ENCODE measurements around the gene NOS1AP. TPM values are rescaled to one million over a fixed set of nuclear protein-coding genes. Genes with fewer than 3 reads are reported as not detected.

The NOS1AP gene
- total RNA-seq, 1 experiment from 2014 or later: 9.9 TPM

DNA sequence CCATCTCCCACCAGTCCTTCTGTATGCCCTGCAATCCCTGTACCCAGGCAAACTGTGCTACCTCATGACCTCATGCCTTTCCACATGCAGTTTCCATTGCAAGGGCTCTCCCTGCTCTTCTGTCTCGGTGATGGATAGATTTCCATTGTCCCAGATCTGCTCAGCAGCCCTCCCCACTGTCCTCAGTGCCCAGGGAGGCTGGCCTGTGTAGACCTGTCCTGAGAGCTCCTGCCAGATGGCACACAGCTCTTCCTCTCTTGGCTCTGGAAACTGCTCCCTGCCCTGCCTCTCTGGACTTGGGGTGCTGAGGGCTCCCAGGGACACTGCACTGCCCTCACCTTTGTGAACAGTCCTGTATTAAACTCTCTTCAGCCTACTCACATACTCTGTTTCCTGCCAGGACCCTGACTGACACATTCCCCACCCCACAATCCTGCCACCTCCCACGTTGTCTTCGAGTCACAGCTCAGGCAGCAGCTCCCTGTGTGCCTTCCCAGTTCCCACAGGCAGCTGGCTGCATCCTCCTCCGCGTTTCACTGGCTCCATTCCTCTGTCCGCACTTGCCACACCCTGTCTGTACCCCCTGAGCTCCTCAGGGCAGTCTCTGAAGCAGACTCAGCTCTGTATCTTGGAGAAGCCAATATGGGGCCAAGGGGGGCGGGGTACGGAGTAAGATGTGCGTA lies 250.1 kb downstream of the NOS1AP start:
- BruUV-seq (replicated peaks): no TSS peak
- DNase-seq: no peak
- Mint-ChIP-seq H3K27ac (ENCODE audit: unreplicated experiment) (no peak overlapping the region), H3K4me3 (ENCODE audit: low read depth, unreplicated experiment) (no peak overlapping the region), H3K27me3 (ENCODE audit: unreplicated experiment) (no peaks in the 10 kb centered on the region), H3K4me1 (ENCODE audit: low read depth, unreplicated experiment) (peaks cover 31% of the 10 kb centered on the region), H3K9me3 (ENCODE audit: low read depth, unreplicated experiment) (no peaks in the 10 kb centered on the region), H3K36me3 (ENCODE audit: insufficient read depth, unreplicated experiment) (no peaks in the 10 kb centered on the region)
- intact Hi-C loops (cut with micrococcal nuclease; ENCODE audit: unreplicated experiment): no loop called here
- CTCF ChIA-PET: interaction anchor here (0.6 kb wide), 1 partner anchor 230 kb away, joined by 5 read pairs; no protein-coding TSS in a partner anchor
- no peak for TF ChIP-seq CTCF (IDR thresholded peaks at IDR 0.05; ENCODE audit: unreplicated experiment)

DNA sequence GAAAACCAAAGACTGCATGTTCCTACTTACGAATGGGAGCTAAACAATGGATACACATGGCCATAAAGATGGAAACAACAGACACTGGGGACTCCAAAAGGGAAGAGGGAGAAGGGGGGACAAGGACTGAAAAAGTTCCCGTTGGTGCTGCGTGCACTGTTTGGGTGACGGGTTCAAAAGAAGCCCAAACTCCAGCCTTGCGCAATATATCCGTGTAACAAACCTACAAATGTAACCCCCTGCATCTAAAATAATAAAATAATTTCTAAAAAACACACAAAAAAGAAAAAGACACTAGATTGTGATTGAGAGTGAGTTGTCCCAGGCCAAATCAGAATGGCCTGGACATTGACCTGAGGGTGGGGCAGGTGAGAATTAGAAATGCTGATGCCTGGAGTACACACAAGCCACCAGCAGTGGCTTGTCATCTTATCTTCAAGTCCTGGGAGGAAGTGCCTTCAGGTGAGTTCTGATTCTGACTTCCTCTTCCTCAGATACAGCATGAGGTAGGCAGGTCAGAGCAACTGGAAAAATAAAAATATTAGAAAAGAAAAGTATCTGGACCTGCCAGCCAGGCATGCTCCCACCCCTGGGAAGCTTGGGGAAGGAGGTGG lies 252.4 kb downstream of the NOS1AP start:
- H3K9me3 Mint-ChIP-seq (ENCODE audit: low read depth, unreplicated experiment): no peaks in the 10 kb centered on the region
- H3K4me1 Mint-ChIP-seq (ENCODE audit: low read depth, unreplicated experiment): peaks cover 33% of the 10 kb centered on the region
- BruUV-seq (replicated peaks): no TSS peak
- no peak for TF ChIP-seq CTCF (IDR thresholded peaks at IDR 0.05; ENCODE audit: unreplicated experiment)
- intact Hi-C loops (cut with micrococcal nuclease; ENCODE audit: unreplicated experiment): no loop called here
- no peaks in the 10 kb centered on the region for H3K27me3 Mint-ChIP-seq (ENCODE audit: unreplicated experiment)
- H3K4me3 Mint-ChIP-seq (ENCODE audit: low read depth, unreplicated experiment): no peak overlapping the region
- H3K27ac Mint-ChIP-seq (ENCODE audit: unreplicated experiment): no peak overlapping the region
- DNase-seq: no peak
- H3K36me3 Mint-ChIP-seq (ENCODE audit: insufficient read depth, unreplicated experiment): no peaks in the 10 kb centered on the region
- CTCF ChIA-PET: no interaction called here

DNA sequence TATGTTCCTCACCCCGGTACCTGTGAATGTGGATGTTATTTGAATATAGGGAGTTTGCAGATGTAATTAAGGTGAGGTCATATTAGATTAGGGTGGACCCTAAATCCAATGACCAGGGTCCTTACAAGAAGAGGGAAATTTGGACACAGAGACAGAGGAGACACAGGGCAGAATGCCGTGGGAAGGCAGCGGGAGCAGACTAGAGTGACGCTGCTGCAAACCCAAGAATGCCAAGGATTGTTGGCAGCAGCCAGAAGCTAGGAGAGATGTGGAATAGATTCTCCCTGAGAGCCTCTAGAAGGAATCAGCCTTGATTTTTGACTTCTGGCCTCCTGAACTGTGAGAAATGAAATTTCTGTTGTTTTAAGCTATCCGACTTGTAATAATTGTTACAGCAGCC lies 253.5 kb downstream of the NOS1AP start:
- Mint-ChIP-seq H3K9me3 (ENCODE audit: low read depth, unreplicated experiment) (no peaks in the 10 kb centered on the region), H3K36me3 (ENCODE audit: insufficient read depth, unreplicated experiment) (no peaks in the 10 kb centered on the region), H3K27me3 (ENCODE audit: unreplicated experiment) (no peaks in the 10 kb centered on the region), H3K4me1 (ENCODE audit: low read depth, unreplicated experiment) (peaks cover 33% of the 10 kb centered on the region), H3K4me3 (ENCODE audit: low read depth, unreplicated experiment) (no peak overlapping the region), H3K27ac (ENCODE audit: unreplicated experiment) (no peak overlapping the region)
- no TSS peak for BruUV-seq (replicated peaks)
- intact Hi-C loops (cut with micrococcal nuclease; ENCODE audit: unreplicated experiment): no loop called here
- no peak for DNase-seq
- CTCF ChIA-PET: no interaction called here
- TF ChIP-seq CTCF (IDR thresholded peaks at IDR 0.05; ENCODE audit: unreplicated experiment): no peak

GRCh38 chr1:162324396-162324795 lies 254.9 kb downstream of the NOS1AP start:
- H3K36me3 Mint-ChIP-seq (ENCODE audit: insufficient read depth, unreplicated experiment): no peaks in the 10 kb centered on the region
- CTCF ChIA-PET: no interaction called here

More at GRCh38 chr1:162324396-162324795, 254.9 kb downstream of the NOS1AP start:
- Mint-ChIP-seq H3K27ac (ENCODE audit: unreplicated experiment) (no peak overlapping the region), H3K27me3 (ENCODE audit: unreplicated experiment) (no peaks in the 10 kb centered on the region), H3K9me3 (ENCODE audit: low read depth, unreplicated experiment) (no peaks in the 10 kb centered on the region), H3K4me1 (ENCODE audit: low read depth, unreplicated experiment) (peaks cover 19% of the 10 kb centered on the region), H3K4me3 (ENCODE audit: low read depth, unreplicated experiment) (no peak overlapping the region)
- no peak for DNase-seq
- no TSS peak for BruUV-seq (replicated peaks)
- no peak for TF ChIP-seq CTCF (IDR thresholded peaks at IDR 0.05; ENCODE audit: unreplicated experiment)
- intact Hi-C loops (cut with micrococcal nuclease; ENCODE audit: unreplicated experiment): no loop called here

All from Calu3 (cell line).